ENCODE measurements around the gene DPYSL5.

- TF ChIP-seq CTCF (IDR thresholded peaks at IDR 0.05), result peak; percentile 96
- no peak for TF ChIP-seq PBX3 (IDR thresholded peaks at IDR 0.05)
- no peak for TF ChIP-seq POLR2A (IDR thresholded peaks at IDR 0.05; ENCODE audit: low read length)
Measured at GRCh38 chr2:26942543-26943295, 94.8 kb downstream of the DPYSL5 start.

All from A549 (cell line).